ENCODE results near the gene MTHFD2L.
"Not testable (repeated sequence)": the region's sequence is repeated elsewhere in the genome, so short reads cannot be mapped to it uniquely, and the experiment has no call there.

The MTHFD2L gene

GRCh38 chr4:74157561-74158465 lies at the start of gene MTHFD2L:
TSS of gene MTHFD2L (plus strand) at chr4:74158118. CDS start at chr4:74158139, 21 bp downstream.
- peak; percentile 85 for DNase-seq

- DNase-seq: no peak
Measured at GRCh38 chr4:74108457-74109115, 49.3 kb upstream of the MTHFD2L start.

DNA sequence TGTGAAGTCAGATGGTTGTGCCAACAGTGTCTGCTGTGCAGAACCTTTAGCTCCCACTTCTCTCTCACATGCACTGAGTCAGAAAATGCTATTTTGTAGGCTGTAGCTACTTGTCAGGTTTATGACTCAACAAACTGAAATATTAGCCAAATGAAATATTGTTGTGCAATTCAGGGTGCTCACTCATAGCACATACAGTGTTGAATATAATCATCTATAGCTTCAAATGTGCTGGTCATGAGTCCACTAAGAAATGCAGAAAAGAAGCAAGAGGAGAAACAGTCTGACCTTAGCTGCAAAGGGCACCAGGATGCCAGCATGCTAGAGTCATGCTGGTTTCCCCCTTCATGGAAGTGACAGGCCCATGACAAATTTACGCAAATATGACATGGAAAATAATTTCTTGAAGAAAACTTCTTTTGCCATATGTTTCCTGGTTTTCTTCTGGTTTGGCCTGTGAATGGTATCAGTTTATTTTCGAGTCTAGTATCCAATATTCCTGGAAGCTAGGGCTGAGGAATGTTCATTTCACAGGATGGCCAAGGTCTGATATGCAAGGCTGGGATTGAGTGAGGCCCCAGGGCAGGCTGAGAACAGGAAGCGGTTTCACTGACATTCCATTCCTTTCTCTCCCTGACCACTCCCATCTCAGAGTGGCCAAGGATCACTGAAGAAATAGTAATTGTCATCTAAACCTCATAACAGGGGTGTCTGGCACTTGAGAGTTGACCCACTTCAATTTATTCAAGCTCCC lies 48.6 kb upstream of the MTHFD2L start:
- DNase-seq: no peak

DNA sequence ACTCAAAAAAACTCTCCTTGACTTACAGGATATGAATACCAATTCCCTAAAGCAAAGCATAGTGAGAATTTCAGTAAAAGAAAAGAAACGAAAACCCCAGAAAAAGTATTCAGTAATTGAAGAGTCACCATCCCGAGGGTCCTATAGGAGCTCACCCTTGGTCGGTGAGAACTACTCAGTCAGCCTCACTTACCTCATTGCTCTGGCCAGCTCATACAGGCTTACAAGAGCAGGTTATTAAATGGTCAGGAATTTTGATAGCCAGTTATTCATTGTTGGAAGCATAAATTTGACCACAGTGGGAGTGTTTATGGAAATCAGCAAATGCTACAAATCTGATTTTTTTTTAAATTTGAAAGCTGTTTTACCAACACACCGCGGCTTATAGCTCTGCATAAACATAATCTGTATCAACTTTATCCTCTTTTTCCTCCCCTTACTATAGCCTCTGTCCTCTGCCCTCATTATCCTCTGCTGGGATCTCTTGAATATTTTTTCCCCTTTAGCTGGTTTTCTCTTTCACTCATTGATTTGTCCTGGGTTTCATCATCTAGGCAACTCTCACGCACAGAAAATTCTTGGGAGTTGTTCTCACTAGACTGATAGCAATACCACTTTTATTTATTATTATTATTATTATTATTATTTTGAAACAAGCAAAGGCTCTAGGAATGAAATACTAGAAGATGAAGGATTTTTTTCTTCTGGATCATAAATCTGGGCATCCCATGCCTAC lies 47.9 kb upstream of the MTHFD2L start:
- no peak for DNase-seq

GRCh38 chr4:74110670-74111069 lies 47.2 kb upstream of the MTHFD2L start:
- DNase-seq: no peak

DNA sequence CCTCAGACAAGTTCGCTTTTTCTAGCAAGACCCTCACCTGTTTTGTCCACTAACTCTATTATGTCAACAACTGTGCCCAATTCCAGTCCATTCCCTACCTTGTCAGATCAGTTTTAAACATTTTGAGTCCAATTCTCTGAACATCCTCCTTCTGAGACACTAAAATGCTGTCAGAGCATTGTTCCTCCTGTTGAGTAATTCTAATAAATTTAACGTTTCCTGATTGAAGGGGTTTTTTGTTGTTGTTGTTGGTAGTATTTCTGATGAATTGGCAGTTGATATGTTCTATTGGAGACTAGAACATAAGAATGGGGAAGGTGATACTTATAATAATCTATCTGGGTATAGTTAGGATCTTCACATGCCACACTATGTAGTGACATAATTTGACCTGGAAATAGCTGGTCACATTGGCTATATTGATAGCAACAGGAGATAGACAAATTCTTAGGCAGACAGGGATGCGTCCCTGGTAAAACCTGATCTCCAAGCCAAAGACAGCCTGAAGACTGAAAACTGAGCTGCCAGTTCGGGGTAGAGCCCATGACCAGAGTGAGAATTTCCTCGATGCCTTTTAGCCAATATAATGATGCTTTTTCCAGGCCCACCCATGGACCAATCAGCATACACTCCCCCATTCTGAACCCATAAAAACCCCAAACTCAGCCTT lies 46.5 kb upstream of the MTHFD2L start:
- no peak for DNase-seq

GRCh38 chr4:74111990-74112389 lies 45.9 kb upstream of the MTHFD2L start:
- no peak for DNase-seq

DNA sequence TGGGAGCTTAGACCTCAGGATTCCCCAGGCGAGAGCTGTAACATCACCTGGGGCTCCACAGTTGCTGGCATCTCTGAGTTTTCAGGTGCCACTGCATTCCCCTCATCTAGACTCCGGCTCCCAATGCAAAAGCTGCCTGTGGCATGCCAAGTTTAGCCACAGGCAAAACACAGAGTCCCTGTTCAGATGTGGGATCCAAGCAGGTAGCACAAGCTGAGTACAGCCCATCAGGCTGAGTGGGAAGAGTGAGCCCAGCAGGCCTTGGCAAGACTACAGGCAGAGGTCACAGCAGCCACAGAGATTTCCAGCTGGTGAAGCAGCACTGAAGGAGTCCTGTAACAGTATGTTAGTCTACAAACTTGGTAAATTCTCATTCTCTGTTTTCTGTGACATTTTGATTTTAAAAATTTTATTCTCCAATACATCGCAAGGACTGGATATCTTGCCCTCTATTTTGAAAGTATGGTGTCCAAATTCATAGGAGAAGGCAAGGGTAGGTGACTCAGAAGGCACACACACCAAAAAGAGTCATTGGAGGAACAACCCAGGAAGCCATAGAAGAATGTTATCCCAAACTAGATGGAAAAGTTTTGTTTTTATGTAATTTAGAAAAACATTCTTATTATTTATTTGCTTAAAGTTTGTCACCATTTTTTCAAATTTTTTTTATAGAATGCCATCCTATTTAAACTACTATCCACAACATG lies 45.4 kb upstream of the MTHFD2L start:
- DNase-seq: no peak

DNA sequence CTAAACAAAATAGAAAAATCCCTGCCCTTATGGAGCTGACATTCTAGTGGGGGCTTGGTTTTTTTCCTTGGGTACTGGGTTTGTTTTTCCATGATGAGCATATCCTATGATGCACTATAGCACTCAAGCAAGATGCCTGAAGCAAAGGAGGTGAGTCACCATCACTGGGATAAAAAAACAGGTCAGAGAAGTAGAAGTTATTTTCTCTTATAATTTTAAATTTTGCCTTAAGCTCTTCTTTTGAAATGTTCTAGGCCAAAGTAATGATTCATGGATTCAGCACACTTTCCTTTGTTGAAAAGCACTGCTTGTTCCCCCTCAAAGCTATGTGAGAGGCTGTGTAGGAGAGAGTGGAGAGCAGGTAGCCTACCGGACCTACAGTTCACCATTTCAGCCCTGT lies 43.7 kb upstream of the MTHFD2L start:
- DNase-seq: no peak

DNA sequence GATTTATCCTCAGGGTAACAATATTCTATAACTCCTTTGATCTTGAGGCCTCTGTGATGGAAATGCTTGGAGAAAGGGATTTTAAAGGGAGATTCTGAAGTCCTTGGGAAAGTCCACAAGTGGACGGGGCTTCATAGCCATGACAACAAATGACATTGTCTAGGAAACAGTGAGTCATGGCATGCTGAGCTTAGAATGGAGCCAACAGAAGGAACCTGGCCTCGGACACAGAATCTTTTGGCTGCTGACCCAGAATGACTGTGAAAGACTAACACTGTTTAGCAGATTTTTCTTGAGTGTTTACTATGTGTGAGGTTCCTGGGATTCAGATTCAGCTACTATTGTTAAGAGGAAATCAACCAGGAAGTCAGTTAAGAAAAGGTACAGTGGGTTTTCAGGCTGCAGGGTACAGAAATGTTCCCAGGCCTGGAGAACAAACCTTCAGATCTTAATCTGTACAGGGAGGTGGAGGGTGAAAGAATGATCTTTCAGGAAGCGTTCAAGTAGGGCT lies 40.8 kb upstream of the MTHFD2L start:
- no peak for DNase-seq

GRCh38 chr4:74118600-74119338 lies 39.1 kb upstream of the MTHFD2L start:
- no peak for DNase-seq

DNA sequence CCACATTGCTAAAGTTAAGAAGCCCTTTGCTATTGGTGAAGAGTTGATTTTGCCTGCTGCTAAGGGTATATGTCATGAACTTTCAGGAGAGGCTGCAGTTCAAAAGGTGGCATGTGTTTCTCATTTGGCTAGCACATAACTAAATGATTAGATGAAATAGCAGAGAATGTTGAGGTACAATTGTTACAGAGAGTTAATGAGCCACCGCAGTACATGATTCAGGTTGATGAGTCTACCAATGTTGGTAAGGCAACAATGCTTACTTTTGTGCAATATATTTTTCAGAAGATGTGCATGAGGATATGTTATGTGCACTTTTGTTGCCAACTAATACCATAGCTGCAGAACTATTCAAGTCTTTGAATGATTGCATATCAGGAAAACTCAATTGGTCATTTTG lies 37.8 kb upstream of the MTHFD2L start:
- no peak for DNase-seq

DNA sequence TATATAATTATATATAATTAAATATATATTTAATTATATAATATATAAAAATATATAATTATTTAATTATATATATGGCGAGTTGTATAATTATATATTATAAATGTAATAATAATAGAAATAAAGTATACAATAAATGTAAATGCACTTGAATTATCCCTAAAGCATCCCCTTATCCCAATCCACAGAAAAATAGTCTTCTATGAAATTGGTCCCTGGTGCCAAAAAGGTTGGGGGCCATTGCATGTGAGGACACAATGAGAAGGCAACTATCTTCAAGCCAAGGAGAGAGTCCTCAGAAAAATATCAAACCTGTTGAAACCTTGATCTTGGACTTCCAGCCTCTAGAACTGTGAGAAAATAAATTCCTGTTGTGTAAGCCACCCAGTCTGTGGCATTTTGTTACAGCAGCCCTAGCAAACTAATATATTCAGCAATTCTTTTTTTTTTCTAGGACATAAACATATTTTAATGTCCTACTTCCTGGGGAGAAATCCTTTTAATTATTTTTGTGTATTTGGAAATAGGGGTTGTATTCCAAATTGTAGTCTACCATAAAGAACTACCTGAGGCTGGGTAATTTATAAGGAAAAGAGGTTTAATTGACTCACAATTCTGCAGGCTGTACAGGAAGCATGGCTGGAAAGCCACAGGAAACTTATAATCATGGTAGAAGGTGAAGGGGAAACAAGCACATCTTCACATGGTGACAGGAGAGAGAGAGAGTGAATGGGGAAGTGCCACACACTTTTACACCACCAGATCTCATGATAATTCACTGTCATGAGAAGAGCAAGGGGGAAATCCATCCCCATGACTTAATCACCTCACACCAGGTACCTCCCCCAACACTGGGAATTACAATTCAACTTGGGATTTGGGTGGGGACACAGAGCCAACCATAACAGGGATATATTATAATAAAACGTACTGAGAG lies 36.0 kb upstream of the MTHFD2L start:
- DNase-seq: no peak

- DNase-seq: no peak
Measured at GRCh38 chr4:74123065-74123728, 34.7 kb upstream of the MTHFD2L start.

GRCh38 chr4:74125029-74125428 lies 32.9 kb upstream of the MTHFD2L start:
- no peak for DNase-seq

GRCh38 chr4:74127745-74128144 lies 30.2 kb upstream of the MTHFD2L start:
- no peak for DNase-seq

DNA sequence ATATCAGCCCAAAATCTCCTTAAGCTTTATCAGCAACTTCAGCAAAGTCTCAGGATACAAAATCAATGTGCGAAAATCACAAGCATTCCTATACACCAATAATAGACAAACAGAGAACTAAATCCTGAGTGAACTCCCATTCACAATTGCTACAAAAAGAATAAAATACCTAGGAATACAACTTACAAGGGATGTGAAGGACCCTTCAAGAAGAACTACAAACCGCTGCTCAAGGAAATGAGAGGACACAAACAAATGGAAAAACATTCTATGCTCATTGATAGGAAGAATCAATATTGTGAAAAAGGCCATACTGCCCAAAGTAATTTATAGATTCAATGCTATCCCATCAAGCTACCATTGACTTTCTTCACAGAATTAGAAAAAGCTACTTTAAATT lies 27.1 kb upstream of the MTHFD2L start:
- not testable (repeated sequence) for DNase-seq

- DNase-seq: not testable (repeated sequence)
Measured at GRCh38 chr4:74132188-74132587, 25.7 kb upstream of the MTHFD2L start.

DNA sequence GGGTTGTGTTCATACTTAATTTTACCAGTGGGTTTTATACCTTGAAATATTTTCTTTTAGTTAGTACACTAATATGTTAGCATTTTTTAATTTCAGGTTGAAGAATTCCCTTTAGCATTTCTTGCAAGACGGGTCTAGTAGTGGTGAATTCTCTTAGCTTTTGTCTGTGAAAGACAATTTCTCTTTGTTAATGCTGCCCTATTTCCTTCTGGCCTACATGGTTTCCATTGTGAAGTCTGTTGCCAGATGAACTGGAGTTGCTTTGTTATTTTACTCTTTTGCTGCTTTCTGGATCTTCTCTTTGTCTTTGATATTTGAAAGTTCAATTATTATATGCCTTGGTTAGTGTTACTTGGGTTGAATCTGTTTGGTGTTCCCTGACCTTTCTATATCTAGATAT lies 25.0 kb upstream of the MTHFD2L start:
- no peak for DNase-seq
